H1 (cell line): ENCODE measurements around the gene FOXD3. TPM values are rescaled to one million over a fixed set of nuclear protein-coding genes. Genes with fewer than 3 reads are reported as not detected.

Experiments used
- polyA plus RNA-seq, 7 experiments: library from polyadenylated mRNA; depleted of rRNA in 3 of 7; stranded (reverse) in 5 of 7; unstranded in 2 of 7; fragments of >200 nt in 5 of 7; fragments of 200-250 nt in 2 of 7; gene quantifications; 1 replicate in 5 of 7; 2 replicates in 1 of 7; 4 replicates in 1 of 7; pipeline versions ENCODE4 v1.2.1 to v1.2.3, GENCODE V29; 2011 to 2013; ENCODE audit warnings: missing spikeins in 2 of 7, mixed read lengths in 2 of 7
- total RNA-seq: library from RNA; stranded (reverse); fragmentation: NEBNext Ultra II Directional; extraction: Animal tissue kit (Norgen Biotek cat#: 25700); gene quantifications from 2 replicates; pipeline ENCODE4 v1.2.1, GENCODE V29; 2021
- TF ChIP-seq, protein P1 (sequence below): fragments of 300-600 bp; sonication (generic); IDR thresholded peaks from 2 replicates; pipeline ENCODE4 v1.7.1; 2012; ENCODE audit warnings: low read length, moderate library complexity, mild to moderate bottlenecking, inconsistent platforms; ENCODE audit not compliant: insufficient replicate concordance

The FOXD3 gene
- total and polyA plus RNA-seq, 2 of the 8 experiments (the other 6 are each of a cell fraction or from before 2014, with no cell fraction given): 8.7 to 33.7 TPM

DNA sequence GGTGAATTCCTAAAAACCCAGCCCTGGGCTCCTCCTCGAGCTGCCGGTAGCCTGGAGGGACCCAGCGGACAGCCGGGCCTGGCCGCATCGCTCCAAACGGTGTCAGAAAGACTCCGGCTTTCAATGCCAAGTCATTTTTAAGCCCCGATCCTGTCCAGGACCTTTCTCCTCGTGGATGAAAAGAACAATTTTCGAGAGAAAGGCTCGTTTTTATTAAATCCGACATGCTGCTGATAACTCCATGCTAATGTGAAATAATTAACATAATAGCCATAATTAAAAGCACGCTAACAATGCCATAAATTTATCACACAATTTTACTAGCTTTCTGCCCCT, 4.6 kb upstream of the FOXD3 start (continued):
- TF ChIP-seq, protein P1, sequence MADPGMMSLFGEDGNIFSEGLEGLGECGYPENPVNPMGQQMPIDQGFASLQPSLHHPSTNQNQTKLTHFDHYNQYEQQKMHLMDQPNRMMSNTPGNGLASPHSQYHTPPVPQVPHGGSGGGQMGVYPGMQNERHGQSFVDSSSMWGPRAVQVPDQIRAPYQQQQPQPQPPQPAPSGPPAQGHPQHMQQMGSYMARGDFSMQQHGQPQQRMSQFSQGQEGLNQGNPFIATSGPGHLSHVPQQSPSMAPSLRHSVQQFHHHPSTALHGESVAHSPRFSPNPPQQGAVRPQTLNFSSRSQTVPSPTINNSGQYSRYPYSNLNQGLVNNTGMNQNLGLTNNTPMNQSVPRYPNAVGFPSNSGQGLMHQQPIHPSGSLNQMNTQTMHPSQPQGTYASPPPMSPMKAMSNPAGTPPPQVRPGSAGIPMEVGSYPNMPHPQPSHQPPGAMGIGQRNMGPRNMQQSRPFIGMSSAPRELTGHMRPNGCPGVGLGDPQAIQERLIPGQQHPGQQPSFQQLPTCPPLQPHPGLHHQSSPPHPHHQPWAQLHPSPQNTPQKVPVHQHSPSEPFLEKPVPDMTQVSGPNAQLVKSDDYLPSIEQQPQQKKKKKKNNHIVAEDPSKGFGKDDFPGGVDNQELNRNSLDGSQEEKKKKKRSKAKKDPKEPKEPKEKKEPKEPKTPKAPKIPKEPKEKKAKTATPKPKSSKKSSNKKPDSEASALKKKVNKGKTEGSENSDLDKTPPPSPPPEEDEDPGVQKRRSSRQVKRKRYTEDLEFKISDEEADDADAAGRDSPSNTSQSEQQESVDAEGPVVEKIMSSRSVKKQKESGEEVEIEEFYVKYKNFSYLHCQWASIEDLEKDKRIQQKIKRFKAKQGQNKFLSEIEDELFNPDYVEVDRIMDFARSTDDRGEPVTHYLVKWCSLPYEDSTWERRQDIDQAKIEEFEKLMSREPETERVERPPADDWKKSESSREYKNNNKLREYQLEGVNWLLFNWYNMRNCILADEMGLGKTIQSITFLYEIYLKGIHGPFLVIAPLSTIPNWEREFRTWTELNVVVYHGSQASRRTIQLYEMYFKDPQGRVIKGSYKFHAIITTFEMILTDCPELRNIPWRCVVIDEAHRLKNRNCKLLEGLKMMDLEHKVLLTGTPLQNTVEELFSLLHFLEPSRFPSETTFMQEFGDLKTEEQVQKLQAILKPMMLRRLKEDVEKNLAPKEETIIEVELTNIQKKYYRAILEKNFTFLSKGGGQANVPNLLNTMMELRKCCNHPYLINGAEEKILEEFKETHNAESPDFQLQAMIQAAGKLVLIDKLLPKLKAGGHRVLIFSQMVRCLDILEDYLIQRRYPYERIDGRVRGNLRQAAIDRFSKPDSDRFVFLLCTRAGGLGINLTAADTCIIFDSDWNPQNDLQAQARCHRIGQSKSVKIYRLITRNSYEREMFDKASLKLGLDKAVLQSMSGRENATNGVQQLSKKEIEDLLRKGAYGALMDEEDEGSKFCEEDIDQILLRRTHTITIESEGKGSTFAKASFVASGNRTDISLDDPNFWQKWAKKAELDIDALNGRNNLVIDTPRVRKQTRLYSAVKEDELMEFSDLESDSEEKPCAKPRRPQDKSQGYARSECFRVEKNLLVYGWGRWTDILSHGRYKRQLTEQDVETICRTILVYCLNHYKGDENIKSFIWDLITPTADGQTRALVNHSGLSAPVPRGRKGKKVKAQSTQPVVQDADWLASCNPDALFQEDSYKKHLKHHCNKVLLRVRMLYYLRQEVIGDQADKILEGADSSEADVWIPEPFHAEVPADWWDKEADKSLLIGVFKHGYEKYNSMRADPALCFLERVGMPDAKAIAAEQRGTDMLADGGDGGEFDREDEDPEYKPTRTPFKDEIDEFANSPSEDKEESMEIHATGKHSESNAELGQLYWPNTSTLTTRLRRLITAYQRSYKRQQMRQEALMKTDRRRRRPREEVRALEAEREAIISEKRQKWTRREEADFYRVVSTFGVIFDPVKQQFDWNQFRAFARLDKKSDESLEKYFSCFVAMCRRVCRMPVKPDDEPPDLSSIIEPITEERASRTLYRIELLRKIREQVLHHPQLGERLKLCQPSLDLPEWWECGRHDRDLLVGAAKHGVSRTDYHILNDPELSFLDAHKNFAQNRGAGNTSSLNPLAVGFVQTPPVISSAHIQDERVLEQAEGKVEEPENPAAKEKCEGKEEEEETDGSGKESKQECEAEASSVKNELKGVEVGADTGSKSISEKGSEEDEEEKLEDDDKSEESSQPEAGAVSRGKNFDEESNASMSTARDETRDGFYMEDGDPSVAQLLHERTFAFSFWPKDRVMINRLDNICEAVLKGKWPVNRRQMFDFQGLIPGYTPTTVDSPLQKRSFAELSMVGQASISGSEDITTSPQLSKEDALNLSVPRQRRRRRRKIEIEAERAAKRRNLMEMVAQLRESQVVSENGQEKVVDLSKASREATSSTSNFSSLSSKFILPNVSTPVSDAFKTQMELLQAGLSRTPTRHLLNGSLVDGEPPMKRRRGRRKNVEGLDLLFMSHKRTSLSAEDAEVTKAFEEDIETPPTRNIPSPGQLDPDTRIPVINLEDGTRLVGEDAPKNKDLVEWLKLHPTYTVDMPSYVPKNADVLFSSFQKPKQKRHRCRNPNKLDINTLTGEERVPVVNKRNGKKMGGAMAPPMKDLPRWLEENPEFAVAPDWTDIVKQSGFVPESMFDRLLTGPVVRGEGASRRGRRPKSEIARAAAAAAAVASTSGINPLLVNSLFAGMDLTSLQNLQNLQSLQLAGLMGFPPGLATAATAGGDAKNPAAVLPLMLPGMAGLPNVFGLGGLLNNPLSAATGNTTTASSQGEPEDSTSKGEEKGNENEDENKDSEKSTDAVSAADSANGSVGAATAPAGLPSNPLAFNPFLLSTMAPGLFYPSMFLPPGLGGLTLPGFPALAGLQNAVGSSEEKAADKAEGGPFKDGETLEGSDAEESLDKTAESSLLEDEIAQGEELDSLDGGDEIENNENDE: no peak
